HG02678 (cell line): ENCODE measurements around the gene SLC36A3.
"Not testable (repeated sequence)": the region's sequence is repeated elsewhere in the genome, so short reads cannot be mapped to it uniquely, and the experiment has no call there.

Experiments
- ATAC-seq: cut with Tn5 transposase; IDR thresholded peaks from one replicate; pipeline ENCODE4 v1.9.1; 2021; ENCODE audit warnings: mild to moderate bottlenecking, moderate library complexity; ENCODE audit not compliant: unreplicated experiment

SLC36A3 gene

DNA sequence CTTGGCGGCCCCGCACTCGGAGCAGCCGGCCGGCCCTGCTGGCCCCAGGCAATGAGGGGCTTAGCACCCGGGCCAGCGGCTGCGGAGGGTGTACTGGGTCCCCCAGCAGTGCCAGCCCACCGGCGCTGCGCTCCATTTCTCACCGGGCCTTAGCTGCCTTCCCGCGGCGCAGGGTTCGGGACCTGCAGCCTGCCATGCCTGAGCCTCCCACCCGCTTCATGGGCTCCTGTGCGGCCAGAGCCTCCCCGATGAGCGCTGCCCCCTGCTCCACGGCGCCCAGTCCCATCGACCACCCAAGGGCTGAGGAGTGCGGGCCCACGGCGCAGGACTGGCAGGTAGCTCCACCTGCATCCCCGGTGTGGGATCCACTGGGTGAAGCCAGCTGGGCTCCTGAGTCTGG is 5.7 kb upstream of the SLC36A3 start:
- ATAC-seq = not testable (repeated sequence)

DNA sequence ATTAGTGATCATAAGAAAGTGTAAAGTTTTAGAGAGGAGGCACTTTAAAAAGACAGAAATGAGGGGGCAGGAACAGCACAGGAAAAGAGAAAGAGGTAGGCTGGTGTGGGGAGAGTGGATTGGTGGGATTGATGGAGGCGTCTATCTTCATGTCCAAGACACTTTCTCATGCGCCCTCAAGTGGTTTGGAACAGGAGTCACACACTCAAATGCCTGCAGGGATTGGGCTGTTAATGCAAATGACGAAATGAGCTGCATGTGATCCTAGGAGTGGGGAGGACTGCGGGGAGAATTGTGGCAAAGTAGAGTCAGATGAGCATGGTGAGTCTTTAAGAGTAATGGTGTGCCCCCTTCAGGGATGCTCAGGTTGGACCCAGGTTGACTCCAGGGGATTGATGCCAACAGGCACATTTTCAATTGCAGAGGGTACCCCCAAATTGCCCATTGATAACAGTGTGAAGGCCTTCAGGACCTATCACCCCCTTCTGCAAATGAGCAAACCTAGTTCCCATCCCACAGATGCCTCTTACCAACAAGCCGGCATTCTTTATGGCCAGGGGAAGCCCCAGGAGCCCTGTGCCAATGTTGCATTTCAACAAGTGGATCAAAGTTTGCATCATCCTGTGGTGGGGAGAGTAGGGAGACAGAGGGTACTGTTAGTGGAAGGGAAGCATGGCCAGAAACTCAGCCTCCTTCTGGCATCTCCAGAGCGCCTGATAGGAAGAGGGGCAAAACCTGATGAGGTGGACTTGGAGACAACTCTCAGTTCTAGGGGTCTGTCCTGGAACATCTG is 5.3 kb downstream of the SLC36A3 start:
- ATAC-seq = no peak

DNA sequence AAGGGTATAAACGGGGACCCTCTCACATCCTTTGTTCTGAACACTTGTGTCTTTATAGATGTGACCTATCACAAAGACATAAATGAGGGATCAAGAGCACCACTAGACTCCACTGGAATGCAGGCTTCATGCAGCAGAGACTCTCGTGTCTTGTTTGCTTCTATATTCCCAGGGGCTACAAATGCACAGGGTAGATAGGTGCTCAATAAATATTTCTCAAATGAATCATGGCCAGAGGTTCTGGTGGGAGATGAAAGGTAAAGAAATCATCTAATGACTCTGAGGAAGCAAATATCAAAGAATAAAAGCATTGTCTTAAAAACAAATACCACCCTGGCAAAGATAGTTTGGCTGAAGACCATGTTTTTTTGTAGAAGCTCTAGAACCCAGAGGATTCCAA is 6.6 kb downstream of the SLC36A3 start:
- no peak for ATAC-seq

DNA sequence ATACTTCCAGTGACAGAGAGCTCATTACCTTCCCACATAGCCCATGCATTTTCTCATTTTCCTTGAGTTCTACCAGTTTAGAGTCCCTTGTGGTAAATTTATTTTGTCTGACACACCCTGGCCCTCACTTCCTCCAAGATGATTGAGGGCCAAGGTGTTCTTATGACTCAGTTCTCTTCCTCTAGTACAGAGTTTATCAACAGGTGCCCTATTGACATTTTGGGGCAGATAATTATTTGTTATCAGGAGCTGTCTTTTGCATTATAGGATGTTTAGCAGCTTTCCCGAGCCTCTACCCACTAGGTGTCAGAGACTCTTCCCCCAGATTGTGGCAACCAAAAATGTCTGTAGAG is 7.1 kb downstream of the SLC36A3 start:
- no peak for ATAC-seq

DNA sequence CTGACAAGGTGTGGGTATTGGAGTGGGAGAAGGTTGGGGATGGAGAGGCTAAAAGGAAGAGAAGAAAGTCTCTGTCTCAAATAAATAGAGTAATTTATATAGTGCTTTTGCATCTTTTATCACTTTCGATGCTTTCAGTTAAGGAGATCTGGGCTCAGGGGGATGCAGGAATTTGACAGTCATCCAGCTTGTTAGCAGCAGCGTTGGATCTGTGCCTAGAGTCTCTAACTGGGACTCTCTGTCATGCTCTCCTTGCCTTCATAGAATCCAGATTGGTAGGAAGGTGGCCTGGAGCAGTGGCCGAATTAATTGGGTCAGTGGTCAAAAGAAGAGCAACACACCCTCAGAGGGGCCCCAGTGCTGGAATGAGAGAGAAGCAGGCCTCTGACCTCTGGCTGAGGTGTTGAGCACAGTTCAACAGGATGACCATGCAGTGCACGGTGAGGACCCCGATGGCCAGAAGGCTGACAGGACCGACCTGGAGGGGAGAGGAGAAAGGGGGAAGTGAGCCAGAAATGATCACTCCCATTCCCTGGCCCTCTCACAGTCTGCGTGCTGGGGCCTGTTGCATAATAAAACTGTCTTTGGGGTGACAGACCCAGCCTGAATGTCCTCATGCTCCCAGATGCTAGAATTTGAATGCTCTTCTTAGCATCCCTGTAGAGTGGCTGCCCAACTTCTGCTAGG is 7.6 kb downstream of the SLC36A3 start:
- no peak for ATAC-seq

DNA sequence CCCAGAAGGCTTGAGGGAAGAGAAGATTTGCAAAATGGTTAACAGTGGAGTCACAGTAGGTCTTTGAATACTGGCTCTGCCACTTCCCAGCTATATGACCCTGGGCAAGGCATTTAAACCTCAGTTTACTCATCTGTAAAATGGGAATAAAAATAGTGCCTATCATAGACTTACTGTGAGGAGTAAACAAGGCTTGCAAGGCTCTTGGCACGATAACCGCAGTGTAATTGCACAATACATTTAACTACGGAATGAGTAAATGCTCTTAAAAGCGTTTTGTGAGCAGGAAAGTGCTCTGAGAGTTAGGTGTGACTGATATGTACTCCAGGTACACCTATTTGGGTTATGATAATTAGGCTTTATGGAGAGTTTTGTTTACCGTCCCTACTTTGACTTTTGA is 8.4 kb downstream of the SLC36A3 start:
- no peak for ATAC-seq

DNA sequence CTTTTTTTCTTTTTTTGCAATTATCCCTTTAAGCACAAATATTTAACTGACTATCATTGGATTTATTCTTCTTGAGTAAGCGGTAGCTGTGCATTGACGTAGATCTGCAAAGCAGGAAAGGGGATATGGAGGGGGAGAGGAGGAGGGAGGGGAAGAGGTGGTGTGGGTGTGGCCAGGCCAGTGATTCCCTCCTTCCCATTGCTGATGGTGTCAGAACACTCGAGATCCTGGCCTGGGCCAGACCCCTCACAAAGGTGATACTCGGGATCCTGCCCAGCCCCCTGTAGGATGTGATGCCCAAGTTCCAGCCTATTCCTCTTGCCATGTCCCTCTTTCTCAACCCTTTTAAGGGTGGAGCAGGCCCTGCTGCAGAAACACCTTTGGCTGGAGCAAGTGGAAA is 9.9 kb downstream of the SLC36A3 start:
- no peak for ATAC-seq

DNA sequence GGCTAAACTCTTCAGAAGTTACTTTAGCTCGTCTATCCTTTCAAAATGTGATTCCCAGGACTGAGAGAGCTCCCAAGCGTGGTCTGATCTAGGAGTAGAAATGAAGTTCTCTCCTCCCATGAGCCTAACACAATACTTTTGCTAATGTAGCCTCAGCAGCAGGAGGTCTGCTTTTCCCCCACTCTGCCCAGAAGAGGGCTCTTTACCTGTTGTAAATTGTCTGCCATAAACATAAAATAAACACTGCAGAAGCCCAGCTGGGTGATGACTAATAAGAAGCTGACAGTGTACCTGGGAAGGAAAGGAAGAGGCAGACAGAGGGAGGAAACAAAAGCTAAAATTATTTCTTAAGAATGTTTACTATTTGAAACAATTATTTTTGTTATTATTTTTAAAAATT is 15.4 kb downstream of the SLC36A3 start:
- peak; percentile 61 for ATAC-seq

DNA sequence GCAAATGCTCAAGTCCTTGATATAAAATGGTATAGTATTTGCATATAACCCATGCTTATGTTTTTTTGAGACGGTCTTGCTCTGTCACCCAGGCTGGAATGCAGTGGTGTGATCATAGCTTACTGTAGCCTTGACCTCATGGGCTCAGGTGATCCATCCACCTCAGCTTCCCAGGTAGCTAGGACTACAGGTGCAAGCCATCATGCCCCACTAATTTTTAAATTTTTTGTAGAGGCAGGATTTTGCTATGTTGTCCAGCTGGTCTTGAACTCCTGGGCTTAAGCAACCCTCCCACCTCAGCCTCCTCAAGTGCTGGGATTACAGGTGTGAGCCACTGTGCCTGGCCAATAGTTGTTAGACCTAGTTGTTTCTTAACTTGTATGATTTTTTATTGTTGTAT is 17.3 kb downstream of the SLC36A3 start:
- no peak for ATAC-seq

DNA sequence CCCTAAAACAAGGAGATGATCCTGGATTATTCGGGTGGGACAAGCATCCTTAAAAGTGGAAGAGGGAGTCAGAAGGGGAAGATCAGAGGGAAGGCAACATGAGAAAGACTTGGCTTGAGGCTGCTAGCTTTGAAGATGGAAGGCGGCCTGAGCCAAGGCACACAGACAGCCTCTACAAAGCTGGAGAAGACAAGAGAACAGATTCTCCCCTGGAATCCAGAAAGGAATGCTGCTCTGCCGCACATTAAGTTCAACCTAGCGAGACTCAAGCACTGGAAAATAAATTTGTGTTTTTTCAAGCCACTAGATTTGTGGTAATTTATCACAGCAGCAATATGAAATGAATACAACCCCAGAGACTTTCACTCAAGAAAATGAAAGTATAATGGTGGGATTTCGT is 17.9 kb downstream of the SLC36A3 start:
- ATAC-seq = no peak

DNA sequence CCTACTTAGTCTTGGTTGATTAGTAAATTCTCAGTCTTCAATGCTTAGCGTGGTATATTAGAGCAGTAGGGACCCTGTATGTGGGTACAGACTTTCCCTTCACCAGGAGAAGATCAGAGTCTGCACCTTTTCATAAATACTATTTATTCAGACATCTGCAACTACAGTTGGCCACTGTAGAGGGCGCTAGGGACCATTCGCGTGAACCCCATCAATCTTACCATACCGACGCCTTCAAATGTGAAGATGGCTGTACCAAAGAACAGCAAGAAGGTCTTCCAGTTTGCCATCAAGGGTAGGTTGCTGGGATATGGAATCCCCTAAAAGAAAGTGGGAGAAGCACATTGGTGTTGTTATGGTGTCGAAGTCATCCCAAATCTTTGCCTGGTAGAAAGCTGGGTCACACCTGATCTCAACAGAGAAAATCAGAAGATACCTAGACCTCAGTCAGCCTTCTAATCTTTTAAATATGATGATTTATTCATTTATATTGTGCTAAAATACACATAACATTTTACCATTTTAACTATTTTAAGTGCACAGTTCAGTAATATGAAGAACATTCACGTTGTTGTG is 19.1 kb downstream of the SLC36A3 start:
- ATAC-seq = no peak

DNA sequence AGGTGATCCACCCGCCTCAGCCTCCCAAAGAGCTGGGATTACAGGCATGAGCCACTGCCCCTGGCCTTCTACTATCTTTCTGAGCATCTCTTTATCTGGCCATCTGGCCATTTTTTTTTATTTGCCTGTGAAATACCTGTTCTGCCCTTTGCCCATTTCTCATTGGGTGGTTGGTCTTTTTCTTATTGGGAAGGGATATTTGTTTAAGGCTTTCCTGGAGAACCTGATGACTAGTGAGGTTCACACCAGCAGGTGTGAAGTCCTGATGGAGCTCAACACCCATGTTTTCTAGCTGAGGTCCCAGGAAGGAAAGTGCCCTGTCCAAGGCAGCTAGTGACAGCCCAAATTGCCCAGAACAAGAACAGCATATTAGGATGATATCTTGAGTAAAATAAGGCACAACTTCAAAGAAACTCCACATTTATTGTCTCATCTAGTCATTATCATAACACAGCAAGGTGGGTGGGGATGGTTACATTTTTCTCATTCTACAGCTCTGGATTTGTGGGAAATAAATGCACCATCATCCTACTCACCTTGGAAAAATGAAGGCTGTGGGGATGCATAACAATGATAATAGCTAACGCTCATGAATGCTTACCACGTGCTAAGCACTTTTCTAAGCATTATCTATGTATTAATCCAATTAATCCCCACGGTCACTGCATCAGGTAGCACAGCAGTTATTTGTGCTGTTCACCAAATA is 20.3 kb downstream of the SLC36A3 start:
- no peak for ATAC-seq

DNA sequence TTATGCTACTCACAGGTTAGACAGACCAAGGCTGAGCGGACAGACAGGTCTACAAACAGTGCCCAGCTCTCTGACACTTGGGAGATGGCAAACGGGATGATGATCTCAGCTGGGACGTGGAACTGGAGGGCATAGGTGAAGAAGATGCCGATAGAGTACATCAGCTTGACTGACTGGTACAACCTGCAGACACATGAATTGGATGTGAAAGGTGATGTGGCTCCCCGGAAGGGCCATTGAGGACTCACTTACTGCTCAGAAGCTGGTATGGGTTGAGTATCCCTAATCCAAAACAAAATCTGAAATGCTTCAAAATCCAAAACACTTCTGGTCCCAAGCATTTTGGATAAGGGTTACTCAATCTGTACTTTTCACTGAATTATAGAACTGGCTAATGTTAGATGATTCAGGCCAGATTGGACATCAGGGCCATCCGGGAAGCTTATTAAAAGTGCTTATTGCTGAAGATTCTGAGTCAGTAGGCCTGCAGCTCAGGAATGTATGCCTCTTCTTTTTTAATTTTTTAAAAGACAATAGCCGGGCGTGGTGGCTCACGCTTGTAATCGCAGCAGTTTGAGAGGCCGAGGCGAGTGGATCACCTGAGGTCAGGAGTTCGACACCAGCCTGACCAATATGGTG is 22.4 kb downstream of the SLC36A3 start:
- no peak for ATAC-seq

DNA sequence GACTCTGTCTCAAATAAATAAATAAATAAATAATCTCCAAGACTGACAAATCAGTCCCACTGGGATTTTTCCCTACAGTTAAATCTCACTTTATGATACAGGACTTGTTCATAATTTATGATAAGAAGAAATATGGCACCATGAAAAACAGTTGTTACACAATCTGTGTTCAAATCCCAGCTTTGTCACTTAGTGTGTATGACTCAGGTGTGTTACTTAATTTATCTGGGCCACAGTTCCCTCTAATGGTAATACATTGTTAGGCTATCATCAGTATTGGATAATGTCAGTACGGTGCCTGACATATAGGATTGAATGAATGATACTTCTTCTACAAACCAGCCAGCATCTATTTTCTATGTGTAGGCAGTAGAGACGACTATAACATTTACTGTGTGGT is 23.1 kb downstream of the SLC36A3 start:
- ATAC-seq = no peak

DNA sequence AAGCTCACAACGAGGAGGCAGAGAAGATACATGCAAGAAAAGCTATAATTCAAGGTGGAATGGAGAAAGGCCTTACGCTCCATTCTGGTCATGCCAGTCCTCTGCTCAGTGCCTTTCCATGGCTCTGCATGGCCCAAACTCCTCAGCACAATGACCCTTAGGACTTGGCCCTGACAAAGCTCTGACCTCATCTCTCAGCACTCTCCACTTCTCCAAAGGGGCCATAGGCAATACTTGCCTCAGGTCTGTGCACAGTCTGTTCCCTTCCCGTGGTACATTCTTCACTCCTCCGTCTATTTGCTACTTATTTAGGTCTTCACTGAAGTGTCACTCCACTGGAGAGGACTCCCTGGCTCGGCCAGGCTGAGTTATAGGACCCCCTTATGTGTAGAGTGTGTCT is 24.7 kb downstream of the SLC36A3 start:
- ATAC-seq = no peak

DNA sequence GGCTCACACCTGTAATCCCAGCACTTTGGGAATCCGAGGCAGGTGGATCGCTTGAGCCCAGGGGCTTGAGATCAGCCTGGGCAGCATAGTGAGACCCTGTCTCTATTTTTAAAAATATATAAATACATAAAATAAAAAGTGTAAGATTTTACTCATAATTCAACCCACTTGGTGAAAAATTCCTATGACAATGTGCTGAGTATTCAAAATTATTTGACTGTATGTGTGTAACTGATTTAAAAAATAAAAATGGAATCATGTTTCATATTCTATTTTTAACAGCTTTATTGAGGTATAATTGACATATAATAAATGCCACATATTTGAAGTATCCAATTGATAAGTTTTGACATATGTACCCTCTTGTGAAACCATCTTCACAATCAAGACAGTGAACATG is 27.8 kb downstream of the SLC36A3 start:
- no peak for ATAC-seq

DNA sequence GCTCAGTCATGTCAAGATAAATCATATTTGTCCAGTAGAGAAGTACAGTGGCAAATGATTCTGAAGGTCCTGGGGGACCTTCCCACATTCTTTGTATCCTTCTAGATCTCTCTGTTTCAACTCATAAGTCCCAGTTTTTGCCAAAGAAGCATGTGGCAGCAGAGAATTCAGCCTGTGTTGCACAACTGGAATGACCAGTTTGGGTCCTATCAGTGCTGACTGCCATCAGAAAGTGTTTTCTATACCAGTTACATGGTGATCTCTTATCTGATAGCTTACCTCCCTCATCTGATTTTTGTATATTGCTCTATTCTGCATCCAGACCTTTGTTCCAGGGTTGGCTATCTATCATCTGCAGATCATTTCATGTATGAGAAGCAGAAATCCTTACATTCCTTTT is 28.9 kb downstream of the SLC36A3 start:
- no peak for ATAC-seq

DNA sequence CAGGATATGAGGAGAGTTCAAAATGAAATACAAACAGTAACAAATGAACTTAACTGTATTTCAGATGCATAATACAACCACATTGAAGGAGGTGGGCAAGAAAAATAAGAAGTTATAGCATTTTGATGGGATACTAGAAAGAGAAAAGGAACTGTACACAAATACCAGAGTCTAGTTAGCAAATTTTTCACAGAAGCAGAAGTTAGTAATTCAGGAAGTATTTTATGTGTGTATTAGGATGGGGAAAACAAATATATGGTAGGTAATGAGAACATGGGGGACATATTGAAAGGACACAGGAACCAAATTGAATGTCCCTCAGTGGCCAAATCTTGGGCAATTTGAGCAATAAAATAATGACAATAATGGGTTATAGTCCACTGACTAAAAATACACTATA is 32.2 kb downstream of the SLC36A3 start:
- ATAC-seq = no peak

DNA sequence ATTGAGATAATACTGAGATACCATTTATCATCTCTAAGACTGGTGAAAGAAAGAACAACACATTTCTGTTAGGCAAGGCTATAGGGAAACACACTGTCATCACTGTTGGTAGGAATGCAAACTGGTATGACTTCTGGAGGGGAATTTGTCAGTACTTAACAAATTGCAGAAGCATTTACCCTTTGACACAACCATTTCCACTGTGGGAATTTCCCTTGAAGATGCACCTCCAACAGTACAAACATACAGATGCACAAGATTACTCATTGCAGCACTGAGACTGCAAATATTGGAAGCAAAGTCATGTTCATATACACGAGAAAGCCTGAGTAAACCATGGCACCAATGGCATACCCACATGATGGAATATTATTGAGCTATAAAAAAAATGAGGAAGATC is 33.0 kb downstream of the SLC36A3 start:
- peak; percentile 89 for ATAC-seq

DNA sequence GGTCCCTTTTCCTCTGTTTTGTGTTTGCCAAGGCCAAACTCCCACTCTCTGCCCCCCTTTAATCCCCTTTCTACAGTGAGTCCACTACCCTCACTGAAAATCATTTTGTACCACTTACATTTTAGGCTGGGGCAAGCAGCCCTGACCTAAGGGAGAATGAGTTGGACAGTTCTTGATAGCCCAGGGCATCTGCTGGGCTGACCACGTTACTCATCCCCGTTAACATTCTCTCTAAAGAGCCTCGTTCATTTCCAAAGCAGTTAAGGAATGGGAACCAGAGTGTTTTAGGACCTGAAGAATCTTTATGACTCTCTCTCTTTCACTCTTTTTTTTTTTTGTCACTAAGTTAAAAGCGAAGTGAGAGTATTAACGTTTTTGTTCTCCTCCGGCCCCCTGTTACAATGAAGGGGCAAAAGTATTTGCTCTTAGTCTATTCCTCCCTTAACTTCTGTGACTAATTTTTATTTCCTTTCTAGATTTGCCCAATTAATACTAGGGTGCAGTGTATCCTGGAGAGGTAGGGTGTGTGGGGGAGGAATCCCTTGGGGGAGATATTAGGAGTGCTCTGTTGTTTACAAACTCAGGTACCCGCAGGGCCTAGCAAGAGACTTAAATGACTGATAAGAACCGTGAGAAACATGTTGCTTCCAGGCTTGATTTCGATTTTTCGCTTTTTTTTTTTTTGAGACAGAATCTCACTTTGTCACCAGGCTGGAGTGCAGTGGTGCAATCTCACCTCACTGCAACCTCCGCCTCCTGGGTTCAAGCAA is 35.9 kb downstream of the SLC36A3 start:
- no peak for ATAC-seq

DNA sequence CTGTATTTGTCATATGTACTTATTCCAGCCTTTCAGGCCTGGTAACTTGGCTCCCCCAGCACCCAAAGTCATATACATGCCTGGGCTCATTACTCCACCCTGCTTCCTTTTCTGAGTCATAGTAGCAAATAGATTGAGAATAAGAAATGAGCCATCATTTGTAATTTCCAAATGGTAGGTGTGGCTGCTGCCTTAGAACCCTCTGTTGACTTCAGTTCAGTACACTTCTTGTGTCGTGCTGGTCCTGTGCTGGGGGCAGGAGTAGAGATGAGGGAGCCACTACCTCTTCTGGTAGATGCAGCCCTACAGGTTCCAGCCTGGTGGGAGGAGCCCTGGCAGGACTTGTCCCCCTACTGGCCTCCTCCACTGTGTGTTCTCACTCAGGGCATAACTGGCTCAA is 39.5 kb downstream of the SLC36A3 start:
- ATAC-seq = no peak
